GM10248 (cell line): ENCODE data around the gene ATP2C2.

Source experiments
- CTCF ChIA-PET: fragments of 300-600 bp; sonication (Branson Sonifier 250); formaldehyde crosslinking; extraction: SDS; loops from one replicate; lab custom pipeline; 2021; ENCODE audit warnings: antibody characterized with exemption; lab: Yijun Ruan, JAX
- POLR2A ChIA-PET: fragments of 350-650 bp; sonication (Branson Sonifier 250); formaldehyde crosslinking; extraction: SDS; loops from one replicate; lab custom pipeline; 2020; ENCODE audit warnings: antibody characterized with exemption; lab: Yijun Ruan, JAX
- DNase-seq: peaks from one replicate; pipeline ENCODE4 v3.0.0; 2012; ENCODE audit errors: extremely low spot score
- CTCF ChIP-seq: IDR thresholded peaks from 2 replicates; pipeline ENCODE4 v1.5.1; 2012; ENCODE audit warnings: mild to moderate bottlenecking, low read depth; ENCODE audit errors: extremely low read depth, missing control alignments, control extremely low read depth

The ATP2C2 gene

GRCh38 chr16:84487358-84487757 lies 119.0 kb downstream of the ATP2C2 start:
- ChIA-PET CTCF (interaction anchor here (1.5 to 1.9 kb wide), 3 partner anchors 9 to 207 kb away, joined by 4 to 7 read pairs (median 4); no protein-coding TSS in a partner anchor), POLR2A (no interaction called here)
- no peak for DNase-seq
- TF ChIP-seq CTCF, result no peak

- POLR2A ChIA-PET, result no interaction called here
- CTCF ChIA-PET, result interaction anchor here (1.2 to 1.6 kb wide), 5 partner anchors 9 to 302 kb away, joined by 4 to 6 read pairs (median 4); partner anchors contain the start of gene TAF1C
- TF ChIP-seq CTCF, result no peak
Observed at GRCh38 chr16:84489131-84489530, 120.8 kb downstream of the ATP2C2 start.

GRCh38 chr16:84495506-84495905 lies 127.2 kb downstream of the ATP2C2 start:
- TF ChIP-seq CTCF, result no peak
- ChIA-PET CTCF (interaction anchor here (0.7 to 3.3 kb wide), 2 partner anchors 11 to 206 kb away, joined by 3 to 27 read pairs; no protein-coding TSS in a partner anchor), POLR2A (no interaction called here)
- no peak for DNase-seq

More at GRCh38 chr16:84489131-84489530, 120.8 kb downstream of the ATP2C2 start:
- no peak for DNase-seq

- CTCF ChIA-PET, result interaction anchor here (2.3 to 3.3 kb wide), 2 partner anchors 10 to 14 kb away, joined by 6 to 27 read pairs; no protein-coding TSS in a partner anchor
- POLR2A ChIA-PET, result no interaction called here
Observed at GRCh38 chr16:84496991-84497390, 128.7 kb downstream of the ATP2C2 start.

GRCh38 chr16:84497418-84498222 lies 129.3 kb downstream of the ATP2C2 start:
- CTCF ChIA-PET, result interaction anchor here (0.8 to 3.3 kb wide), 3 partner anchors 8 to 14 kb away, joined by 4 to 27 read pairs (median 6); no protein-coding TSS in a partner anchor
- no peak for DNase-seq
- POLR2A ChIA-PET, result interaction anchor here (0.6 kb wide), 1 partner anchor 66 kb away, joined by 3 read pairs; no protein-coding TSS in a partner anchor
- no peak for TF ChIP-seq CTCF

More at GRCh38 chr16:84496991-84497390, 128.7 kb downstream of the ATP2C2 start:
- DNase-seq, result no peak
- no peak for TF ChIP-seq CTCF

GRCh38 chr16:84498223-84498610 lies 129.9 kb downstream of the ATP2C2 start:
- ChIA-PET CTCF (interaction anchor here (0.8 to 3.3 kb wide), 3 partner anchors 8 to 13 kb away, joined by 4 to 27 read pairs (median 6); no protein-coding TSS in a partner anchor), POLR2A (interaction anchor here (0.6 kb wide), 1 partner anchor 65 kb away, joined by 3 read pairs; no protein-coding TSS in a partner anchor)
- DNase-seq, result no peak
- TF ChIP-seq CTCF, result no peak
